Measurements from ENCODE around the gene PRKAR2B.
"Not testable (repeated sequence)": the region's sequence is repeated elsewhere in the genome, so short reads cannot be mapped to it uniquely, and the experiment has no call there.

The PRKAR2B gene

DNA sequence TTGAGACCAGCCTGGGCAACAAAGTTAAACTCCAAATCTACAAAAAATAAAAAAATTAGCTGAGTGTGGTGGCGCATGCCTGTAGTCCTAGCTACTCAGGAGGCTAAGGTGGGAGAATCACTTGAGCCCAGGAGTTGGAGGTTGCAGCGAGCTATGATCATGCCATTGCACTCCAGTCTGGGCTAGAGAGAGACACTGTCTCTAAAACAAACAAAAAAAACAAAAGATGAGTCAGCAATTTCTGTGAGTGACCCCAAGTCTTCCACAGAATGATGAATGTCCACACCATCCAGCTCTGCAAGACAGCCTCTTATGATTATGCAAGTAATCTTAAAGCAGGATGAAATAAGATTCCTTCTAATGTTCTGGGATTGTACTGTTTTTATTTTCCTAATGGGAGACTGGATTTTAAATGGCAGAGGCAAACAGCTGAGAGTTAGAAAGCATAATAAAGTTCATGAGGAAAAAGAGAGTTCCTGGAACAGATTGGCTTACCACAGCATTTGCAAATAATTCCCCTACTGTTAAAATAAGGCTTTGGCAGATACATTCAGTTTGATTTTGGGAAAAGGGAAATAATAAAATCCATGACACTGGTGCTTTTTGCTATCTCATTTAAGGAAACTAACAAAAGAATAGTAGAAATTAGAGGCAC lies 18.9 kb upstream of the PRKAR2B start:
- H3K4me3 ChIP-seq (ENCODE audit: low read length) = no peak overlapping the region
- DNase-seq (ENCODE audit: low read depth, low spot score) = no peak

DNA sequence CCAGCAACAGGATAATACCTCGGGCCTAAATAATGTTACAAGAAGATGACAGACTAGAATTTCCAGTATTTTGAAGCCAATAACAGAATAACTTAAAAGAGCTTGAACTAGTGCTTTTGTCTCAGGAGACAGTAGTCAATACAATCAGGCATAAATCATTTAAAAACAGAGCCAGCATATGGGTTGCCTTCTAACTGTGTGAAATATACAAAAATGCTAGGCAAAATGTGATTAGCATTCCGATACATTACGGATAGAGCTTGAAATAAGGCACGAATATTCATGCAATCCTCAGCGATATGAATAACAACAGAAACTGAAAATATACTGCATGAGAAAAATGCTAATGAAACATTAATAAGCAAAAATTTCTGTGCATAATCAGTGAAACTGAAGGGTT lies 18.3 kb upstream of the PRKAR2B start:
- H3K4me3 ChIP-seq (ENCODE audit: low read length) = no peak overlapping the region

DNA sequence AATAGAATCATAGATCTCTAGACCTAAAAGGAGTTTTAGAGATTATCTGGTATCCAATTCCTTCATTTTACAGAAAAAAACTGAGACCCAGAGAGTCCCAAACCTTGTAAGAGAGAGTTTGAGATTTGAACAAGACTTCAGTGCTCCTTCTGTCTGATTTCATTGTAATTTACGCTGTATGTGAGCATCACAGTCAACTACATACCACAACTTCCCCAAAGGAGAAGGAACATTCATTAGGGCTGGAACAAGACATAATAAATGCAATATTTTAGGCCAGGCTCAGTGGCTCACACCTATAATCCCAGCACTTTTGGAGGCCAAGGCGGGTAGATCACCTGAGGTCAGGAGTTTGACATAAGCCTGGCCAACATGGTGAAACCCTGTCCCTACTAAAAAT lies 17.3 kb upstream of the PRKAR2B start:
- DNase-seq (ENCODE audit: low read depth, low spot score) = no peak
- no peak overlapping the region for H3K4me3 ChIP-seq (ENCODE audit: low read length)

More for the DNA sequence above, 18.3 kb upstream of the PRKAR2B start:
- no peak for DNase-seq (ENCODE audit: low read depth, low spot score)

DNA sequence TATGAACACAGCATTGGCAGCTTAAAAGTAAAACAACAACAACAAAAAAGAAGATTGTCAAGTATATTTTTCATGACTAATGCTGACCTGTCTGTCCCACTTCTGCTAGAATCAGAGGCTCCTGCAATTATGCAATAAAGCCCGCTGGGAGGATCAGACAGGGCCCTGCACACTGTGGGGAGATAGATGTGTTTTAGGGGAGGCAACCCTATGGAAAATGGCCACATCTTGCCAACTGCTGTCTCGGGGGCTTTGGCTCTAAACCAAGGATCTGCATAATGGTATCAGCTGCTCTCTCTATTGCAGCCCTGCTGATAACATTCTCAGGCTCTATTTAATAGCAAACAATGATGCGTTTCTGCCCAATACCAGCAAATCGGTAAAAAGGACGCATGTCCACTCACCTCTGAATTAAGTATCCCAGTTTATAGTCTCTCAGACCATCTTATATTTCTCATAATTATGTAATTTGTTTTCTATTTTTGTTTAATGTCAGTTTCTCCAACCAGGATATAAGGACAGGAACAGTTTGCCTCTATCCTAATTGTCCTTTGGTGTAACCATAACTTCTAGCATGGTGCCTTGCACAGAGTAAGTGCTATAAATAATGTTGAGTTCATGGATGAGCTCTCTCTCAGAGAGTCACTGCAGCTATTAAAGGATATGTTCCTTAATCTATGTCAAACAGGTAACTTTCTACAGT lies 15.3 kb upstream of the PRKAR2B start:
- H3K4me3 ChIP-seq (ENCODE audit: low read length) = no peak overlapping the region
- no peak for DNase-seq (ENCODE audit: low read depth, low spot score)

DNA sequence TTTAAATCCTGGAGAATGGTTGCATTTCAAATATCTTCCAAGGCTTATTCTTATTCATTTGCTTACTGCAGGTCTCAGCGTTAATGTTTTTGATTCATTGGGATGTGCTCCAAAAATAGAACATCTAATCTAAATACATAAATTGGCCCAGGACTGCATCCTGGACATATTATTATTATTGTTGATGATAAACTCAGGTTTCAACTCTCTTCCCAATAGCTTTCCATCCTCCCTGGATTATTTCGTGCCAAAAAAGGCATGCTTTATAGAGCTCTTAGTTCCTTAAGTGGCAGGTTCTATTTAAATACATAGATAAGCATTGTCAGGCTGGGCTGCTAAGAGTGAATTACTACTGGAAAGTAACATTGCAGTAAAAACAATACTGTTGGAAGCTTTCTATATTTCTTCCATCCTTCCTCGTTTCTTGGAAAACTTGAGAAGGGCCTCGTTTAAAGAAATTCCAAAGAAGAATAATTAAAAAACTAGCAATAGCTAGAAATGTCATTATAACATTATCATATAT lies 14.7 kb upstream of the PRKAR2B start:
- H3K4me3 ChIP-seq (ENCODE audit: low read length) = no peak overlapping the region
- no peak for DNase-seq (ENCODE audit: low read depth, low spot score)

DNA sequence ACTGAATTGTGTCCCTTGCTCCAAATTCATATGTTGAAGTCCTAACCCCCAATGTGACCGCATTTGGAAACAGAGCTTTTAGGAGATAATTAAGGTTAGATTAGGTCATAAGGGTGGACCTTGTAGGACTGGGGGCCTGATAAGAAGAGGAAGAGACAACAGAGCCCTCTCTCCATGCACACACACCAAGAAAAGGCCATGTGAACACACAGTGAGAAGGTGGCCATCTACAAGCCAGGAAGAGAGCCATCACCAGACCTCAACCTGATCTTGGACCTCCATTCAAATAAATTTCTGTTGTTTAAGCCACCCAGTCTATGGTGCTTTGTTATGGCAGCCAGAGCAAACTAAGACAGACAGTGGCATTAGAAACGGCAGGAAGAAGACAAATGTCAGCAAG lies 12.5 kb upstream of the PRKAR2B start:
- DNase-seq (ENCODE audit: low read depth, low spot score) = no peak
- H3K4me3 ChIP-seq (ENCODE audit: low read length) = no peak overlapping the region

DNA sequence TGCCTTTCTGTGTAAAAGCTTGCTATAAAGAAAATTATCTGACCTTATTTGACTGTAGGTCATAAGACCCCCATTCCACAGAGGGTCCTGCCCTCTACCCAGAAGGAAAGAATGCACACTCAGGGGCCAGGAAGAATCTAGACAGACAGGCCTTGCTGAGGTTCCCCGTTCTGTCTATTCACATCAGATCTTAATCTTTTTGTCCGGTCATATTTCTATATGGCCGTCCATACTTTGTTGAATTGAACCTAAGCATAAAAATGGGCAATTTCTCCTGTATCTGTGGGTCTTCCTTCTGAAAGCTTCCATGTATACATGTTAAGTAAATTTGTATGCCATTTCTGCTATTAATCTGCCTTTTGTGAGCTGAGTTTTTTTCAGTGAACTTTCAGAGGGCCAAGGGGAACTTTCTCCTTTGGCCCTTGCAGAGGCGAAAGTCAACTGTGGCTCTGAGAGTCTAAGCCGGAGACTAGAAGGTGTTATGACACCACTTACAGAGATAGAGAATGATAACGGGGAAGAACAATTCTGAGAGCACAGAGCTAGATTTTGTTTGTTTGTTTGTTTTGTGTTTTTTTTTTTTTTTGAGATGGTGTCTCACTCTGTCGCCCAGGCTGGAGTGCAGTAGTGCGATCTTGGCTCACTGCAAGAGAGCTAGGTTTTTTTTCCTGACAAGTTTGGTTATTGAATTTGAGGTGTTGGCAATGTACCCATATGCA lies 11.6 kb upstream of the PRKAR2B start:
- DNase-seq (ENCODE audit: low read depth, low spot score) = no peak
- no peak overlapping the region for H3K4me3 ChIP-seq (ENCODE audit: low read length)

DNA sequence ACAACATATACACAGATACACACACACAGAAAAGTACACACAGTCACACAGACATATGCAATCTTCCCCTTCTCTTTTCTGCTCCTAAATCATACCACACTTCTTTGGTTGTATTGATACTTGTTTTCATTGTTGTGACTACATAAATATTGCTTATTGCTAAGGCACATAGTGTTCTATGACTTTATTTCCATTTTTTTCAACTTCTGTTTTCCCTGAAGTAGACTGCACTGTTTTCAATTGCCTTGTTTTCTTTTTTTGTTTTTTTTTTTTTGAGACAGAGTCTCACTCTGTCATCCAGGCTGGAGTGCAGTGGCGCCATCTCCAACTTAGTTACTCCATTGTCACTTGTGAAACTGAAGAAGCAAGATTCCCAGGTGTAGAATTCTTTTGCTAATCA lies 10.0 kb upstream of the PRKAR2B start:
- no peak for DNase-seq (ENCODE audit: low read depth, low spot score)
- no peak overlapping the region for H3K4me3 ChIP-seq (ENCODE audit: low read length)

DNA sequence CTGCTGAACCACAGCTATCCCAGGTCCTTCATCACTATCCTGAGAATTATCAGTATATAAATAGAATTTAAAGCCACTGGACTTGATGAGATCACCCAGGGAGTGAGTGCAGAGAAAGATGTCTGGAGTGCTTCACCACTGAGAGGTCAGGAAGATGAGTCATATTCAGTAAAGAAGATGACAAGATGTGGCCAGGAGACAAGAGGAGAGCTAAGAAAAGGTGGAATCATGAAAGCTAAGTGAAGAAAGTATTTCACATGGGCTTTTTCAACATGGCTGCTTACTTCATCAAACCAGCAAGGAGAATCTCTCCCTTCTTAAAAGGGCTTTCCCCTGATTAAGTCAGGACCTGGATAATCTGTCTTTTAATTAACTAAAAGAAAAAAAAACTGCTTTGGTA lies 9.1 kb upstream of the PRKAR2B start:
- H3K4me3 ChIP-seq (ENCODE audit: low read length) = no peak overlapping the region
- DNase-seq (ENCODE audit: low read depth, low spot score) = no peak

DNA sequence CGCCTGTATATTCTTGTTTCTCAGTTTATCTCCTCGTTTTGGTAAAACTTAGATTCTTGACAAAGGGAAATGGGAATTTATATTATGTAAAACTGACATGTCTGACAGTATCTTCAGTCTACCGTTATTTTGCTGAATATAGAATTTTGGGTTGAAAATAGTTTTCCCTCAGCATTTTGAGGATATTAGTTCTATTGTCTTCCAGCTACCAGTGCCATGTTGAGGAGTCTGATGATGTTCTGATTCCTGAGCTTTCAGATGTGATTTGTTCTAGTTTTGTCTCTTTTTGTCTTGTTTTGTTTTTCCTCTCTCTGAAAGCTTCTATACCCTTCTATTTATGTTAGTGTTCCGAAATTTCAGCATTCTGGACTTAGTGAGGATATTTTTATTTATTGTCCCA lies 8.0 kb upstream of the PRKAR2B start:
- DNase-seq (ENCODE audit: low read depth, low spot score) = no peak
- H3K4me3 ChIP-seq (ENCODE audit: low read length) = no peak overlapping the region

DNA sequence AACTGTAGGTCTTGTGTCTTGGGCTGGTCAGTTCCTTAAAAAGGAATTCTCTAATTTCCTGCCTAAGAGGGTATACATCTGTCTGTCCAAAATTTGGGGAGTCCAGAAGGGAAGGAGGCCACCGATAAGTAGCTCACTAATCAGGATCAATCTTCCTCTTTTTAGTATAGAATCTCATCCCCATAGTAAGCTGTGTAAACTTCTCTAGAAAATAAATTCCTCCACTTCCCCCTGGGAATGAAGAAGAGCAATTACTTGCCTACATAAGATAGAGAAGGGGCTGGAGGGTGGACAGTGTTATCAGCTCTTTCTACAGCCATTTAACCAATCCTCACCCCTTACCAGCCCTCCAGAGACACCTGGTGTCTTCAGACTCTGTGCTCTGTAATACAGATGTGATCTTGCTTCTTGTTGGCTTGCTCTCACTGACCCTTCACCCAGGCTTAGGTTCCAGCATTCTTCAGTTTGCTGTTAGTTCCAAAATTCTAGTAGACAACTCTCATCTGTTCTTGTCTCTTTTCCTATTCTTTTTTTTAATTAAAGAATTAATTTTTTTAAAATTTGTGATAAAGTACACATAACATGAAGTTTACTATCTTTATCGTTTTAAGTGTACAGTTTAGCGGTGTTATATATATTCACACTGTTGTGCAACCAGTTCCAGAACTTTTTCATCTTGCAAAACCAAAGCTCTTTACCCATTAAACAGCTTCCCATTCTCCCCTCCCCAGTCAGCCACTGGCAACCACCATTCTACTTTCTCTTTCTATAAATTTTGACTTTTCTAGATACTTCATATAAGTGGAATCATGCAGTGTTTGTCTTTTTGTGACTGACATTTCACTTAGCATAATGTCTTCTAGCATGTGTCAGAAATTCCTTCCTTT lies 6.5 kb upstream of the PRKAR2B start:
- DNase-seq (ENCODE audit: low read depth, low spot score) = no peak
- no peak overlapping the region for H3K4me3 ChIP-seq (ENCODE audit: low read length)

DNA sequence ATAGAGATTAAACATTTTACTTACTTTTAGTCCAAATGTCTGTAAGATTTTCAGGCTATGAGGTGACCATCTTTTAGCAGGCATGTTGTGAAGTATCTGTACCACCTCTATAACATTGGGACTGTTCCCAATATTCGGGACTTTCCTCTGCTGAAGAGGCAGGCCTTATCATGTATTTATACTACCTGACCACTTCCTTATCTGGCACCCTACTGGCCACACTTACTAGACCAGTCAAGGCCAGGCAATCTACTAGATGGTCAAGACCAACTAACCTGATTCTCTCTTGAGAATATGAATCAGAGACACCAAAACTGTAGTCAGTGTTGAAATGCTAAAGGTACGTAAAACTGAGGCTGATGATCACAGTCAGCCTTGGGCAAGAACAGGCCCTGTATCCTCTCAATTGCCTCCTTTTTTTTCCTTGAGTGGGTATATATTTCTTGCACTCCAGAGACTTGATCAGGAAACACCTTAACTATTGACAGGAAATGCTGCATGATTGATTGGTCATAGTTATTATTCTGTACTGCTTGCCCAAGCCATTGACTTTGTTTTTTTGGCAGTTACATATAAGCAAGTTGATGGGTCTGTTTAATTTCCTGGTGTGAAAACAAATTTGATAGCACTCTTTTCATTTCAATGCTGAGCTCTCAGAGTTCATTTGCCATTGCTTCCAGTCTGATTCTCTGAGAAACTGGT lies 5.2 kb upstream of the PRKAR2B start:
- no peak for DNase-seq (ENCODE audit: low read depth, low spot score)
- H3K4me3 ChIP-seq (ENCODE audit: low read length) = no peak overlapping the region

DNA sequence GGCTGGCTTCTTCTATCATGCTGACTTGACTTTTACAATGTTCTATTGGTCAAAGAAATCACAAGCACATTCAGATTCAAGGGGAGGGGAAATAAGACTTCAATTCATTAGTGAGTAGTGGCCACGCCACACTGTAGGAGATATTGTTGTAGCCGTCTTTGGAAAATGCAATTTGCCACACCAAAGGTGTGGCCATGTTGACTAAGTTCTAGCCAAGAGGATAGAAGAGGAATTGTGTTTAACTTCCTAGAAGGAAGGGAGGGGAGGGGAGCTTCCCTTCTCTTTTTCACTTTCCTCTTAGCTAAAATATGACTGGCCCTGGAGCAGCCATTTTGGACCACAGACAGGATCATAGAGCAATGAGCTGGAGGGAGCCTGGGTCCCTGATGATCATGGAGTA lies 3.4 kb upstream of the PRKAR2B start:
- no peak for DNase-seq (ENCODE audit: low read depth, low spot score)
- H3K4me3 ChIP-seq (ENCODE audit: low read length) = no peak overlapping the region

DNA sequence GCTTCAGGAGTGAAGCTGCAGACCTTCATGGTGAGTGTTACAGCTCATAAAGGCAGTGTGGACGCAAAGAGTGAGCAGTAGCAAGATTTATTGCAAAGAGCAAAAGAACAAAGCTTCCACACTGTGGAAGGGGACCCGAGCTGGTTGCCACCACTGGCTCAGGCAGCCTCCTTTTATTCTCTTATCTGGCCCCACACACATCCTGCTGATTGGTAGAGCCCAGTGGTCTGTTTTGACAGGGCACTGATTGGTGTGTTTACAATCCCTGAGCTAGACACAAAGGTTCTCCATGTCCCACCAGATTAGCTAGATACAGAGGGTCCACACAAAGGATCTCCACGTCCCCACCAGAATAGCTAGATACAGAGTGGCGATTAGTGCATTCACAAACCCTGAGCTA lies 2.7 kb upstream of the PRKAR2B start:
- DNase-seq (ENCODE audit: low read depth, low spot score); H3K4me3 ChIP-seq (ENCODE audit: low read length): not testable (repeated sequence)

DNA sequence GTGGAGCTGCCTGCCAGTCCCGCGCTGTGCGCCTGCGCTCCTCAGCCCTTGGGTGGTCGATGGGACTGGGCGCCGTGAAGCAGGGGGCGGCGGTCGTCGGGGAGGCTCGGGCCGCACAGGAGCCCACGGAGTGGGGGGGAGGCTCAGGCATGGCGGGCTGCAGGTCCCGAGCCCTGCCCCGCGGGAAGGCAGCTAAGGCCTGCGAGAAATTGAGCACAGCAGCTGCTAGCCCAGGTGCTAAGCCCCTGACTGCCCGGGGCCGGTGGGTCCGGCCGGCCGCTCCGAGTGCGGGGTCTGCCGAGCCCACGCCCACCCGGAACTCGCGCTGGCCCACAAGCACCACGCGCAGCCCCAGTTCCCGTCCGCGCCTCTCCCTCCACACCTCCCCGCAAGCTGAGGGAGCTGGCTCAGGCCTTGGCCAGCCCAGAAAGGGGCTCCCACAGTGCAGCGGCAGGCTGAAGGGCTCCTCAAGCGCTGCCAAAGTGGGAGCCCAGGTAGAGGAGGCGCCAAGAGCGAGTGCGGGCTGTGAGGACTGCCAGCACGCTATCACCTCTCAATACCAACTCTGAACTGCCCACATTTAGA lies 2.1 kb upstream of the PRKAR2B start:
- H3K4me3 ChIP-seq (ENCODE audit: low read length); DNase-seq (ENCODE audit: low read depth, low spot score): not testable (repeated sequence)

DNA sequence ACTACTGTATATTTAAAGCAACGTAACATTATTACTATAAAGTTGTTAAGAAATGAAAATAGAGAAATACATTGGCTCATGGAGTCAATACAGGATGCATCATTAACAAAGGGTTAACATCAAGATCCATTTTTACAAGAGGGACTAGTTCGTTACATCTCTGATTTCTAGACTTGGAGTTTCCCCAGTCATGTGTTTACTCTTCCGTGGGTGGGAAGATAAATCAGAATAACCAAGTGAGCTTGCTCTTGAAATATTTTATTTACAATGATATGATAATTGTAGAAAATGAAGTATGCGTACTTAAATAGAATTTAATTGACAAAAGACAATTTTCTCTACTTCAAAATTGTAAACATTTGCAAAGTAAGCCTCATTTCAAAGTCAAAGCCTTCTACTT lies 1.0 kb upstream of the PRKAR2B start:
- DNase-seq (ENCODE audit: low read depth, low spot score) = no peak
- H3K4me3 ChIP-seq (ENCODE audit: low read length) = no peak overlapping the region

DNA sequence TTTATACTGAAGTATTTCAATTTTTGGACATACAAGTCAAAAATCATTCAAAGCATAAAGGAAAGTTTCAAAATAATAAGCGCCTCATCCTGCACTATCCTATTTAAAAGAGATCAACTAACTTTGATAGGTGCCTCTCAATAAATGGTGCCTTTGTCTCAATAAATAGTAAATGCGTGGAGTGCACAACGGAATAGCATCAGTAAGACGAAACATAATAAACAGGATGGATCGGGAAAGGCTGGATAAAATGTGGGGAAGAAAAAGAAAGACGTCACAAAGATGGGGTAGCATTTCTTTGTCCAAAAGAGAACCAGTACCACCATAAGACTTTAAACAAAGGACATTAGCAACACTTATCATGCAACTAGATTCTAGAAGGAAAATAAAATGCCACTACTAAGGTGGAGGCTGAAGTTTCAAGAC lies 571 bp upstream of the PRKAR2B start:
- no peak for DNase-seq (ENCODE audit: low read depth, low spot score)

DNA sequence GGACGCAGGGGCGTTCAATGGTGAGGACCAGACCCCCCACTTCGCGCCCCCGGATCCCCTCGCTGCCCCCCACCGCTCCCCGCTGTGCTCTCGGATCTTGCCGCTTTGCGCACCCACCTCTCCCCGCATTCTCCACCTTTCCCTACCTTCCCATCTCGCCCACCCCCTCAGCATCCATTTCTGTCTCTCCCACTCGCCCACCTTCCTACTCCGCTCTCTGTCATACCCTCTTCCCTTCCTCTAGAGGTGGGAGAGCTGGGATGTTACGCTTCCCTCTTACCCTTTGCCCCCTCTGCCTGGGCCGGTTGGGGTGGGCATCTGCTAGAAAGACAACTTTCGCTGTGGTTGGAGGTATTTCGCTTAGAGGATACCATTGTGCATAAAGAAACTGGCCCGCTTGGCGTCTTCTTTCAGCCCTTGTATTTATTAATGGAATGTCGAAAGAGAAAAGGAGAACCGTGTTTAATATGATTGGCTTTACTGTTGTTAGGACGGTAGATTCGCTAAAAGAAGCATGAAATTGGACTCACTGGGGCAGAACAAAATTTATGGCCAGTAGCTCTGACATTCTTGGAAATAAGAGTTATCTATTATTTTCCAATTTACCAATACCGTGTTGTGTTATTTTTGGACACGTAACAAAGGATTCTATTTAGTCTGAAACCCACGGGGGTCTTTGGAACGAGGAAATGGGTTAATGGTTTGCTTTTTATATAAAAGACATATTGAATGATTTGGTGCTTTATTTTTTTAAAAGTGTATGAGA lies 873 bp downstream of the PRKAR2B start:
- peak overlapping the region; percentile 60 for H3K4me3 ChIP-seq (ENCODE audit: low read length)

More for the DNA sequence above, 571 bp upstream of the PRKAR2B start:
- peak overlapping the region; percentile 47 for H3K4me3 ChIP-seq (ENCODE audit: low read length)

More for the DNA sequence above, 873 bp downstream of the PRKAR2B start:
- no peak for DNase-seq (ENCODE audit: low read depth, low spot score)

All from Jurkat, Clone E6-1 (cell line).